HCT116 (cell line): ENCODE measurements around the gene KNOP1. TPM values are rescaled to one million over a fixed set of nuclear protein-coding genes. Genes with fewer than 3 reads are reported as not detected.

Experiments used
- ATAC-seq: fragments of 200-7000 bp; cut with Tn5 transposase; 2 replicates; pipeline ENCODE4 v1.9.1; 2020; ENCODE audit warnings: mild to moderate bottlenecking, moderate library complexity
- BruUV-seq: library from RNA; stranded (reverse); fragments of 400-500 nt; replicated peaks from 2 replicates; lab custom pipeline; 2021; lab: Mats Ljungman, UMichigan
- CTCF ChIA-PET: fragments of 300-600 bp; sonication (Branson Sonifier 250); formaldehyde crosslinking; loops from one replicate; lab custom pipeline; 2021; ENCODE audit warnings: antibody characterized with exemption; lab: Charles Lee
- POLR2A ChIA-PET: fragments of 300-600, 350-600 bp; sonication (Branson Sonifier 250); formaldehyde crosslinking; loops from one replicate; lab custom pipeline; 2021; ENCODE audit warnings: antibody characterized with exemption; lab: Charles Lee
- RAD21 ChIA-PET, 2 experiments: fragments of 300-600 bp; sonication (Branson Sonifier 250); formaldehyde crosslinking; loops; one replicate each; lab custom pipeline; 2023; ENCODE audit warnings: low total read pairs in 2 of 2; ENCODE audit not compliant: uncharacterized antibody in 2 of 2, unreplicated experiment in 2 of 2, low non-redundant PET in 1 of 2; lab: Charles Lee
- DNase-seq: peaks from one replicate; pipeline ENCODE4 v3.0.0-alpha.2; 2010; ENCODE audit warnings: low read depth, low spot score
- H2AFZ ChIP-seq: fragments of 200-600 bp; shearing (Covaris generic), sonication (generic); 2 replicates; pipeline ENCODE4 v1.6.1; 2017; ENCODE audit warnings: low read depth, mixed run types, mixed read lengths, antibody characterized with exemption, low read length; ENCODE audit not compliant: poor library complexity, severe bottlenecking
- H3K27ac ChIP-seq: 2 replicates; pipeline ENCODE4 v1.5.1; 2012; ENCODE audit warnings: low read depth, low read length
- H3K27me3 ChIP-seq: fragments of 200-600 bp; sonication (generic); 2 replicates; pipeline ENCODE4 v1.6.1; 2016; ENCODE audit warnings: mixed run types, low read length, mixed read lengths; ENCODE audit not compliant: insufficient read depth
- H3K36me3 ChIP-seq, 2 experiments: fragments of 200-500 bp in 1 of 2; fragments of 200-600 bp in 1 of 2; sonication (Bioruptor generic) in 1 of 2; sonication (generic) in 1 of 2; 2 replicates each; pipeline versions ENCODE4 v1.5.1 to v1.6.1; 2014 to 2016; ENCODE audit warnings: low read length in 2 of 2, inconsistent platforms in 1 of 2, mixed read lengths in 1 of 2, mixed run types in 1 of 2; ENCODE audit not compliant: insufficient read depth in 2 of 2, control insufficient read depth in 1 of 2
- H3K4me1 ChIP-seq, 2 experiments: fragments of 200-600 bp in 1 of 2; sonication (generic) in 1 of 2; 2 replicates each; pipeline versions ENCODE4 v1.5.1 to v1.6.1; 2012 to 2017; ENCODE audit warnings: low read length in 2 of 2, inconsistent platforms in 1 of 2, mild to moderate bottlenecking in 1 of 2, mixed read lengths in 1 of 2, mixed run types in 1 of 2, moderate library complexity in 1 of 2; ENCODE audit not compliant: insufficient read depth in 2 of 2, control insufficient read depth in 1 of 2
- H3K4me2 ChIP-seq: fragments of 200-600 bp; sonication (generic); 2 replicates; pipeline ENCODE4 v1.6.1; 2017; ENCODE audit warnings: mixed run types, low read length, mixed read lengths
- H3K4me3 ChIP-seq, 2 experiments: fragments of 200-600 bp in 1 of 2; sonication (generic) in 1 of 2; replicated peaks in 1 of 2; 2 replicates each; pipeline ENCODE4 v1.5.1; 2011 to 2016; ENCODE audit warnings: low read length in 2 of 2, control low read depth in 1 of 2, low read depth in 1 of 2, mild to moderate bottlenecking in 1 of 2, mixed read lengths in 1 of 2, mixed run types in 1 of 2
- H3K79me2 ChIP-seq: fragments of 200-600 bp; sonication (generic); 2 replicates; pipeline ENCODE4 v1.6.1; 2017; ENCODE audit warnings: mild to moderate bottlenecking, mixed run types, low read length, moderate library complexity, mixed read lengths; ENCODE audit not compliant: insufficient read depth
- H3K9ac ChIP-seq: fragments of 200-600 bp; sonication (generic); 2 replicates; pipeline ENCODE4 v1.6.1; 2016; ENCODE audit warnings: low read length, mixed read lengths
- H3K9me2 ChIP-seq: fragments of 200-600 bp; sonication (generic), shearing (Covaris generic); 2 replicates; pipeline ENCODE4 v1.6.1; 2017; ENCODE audit warnings: mixed run types, mild to moderate bottlenecking, moderate library complexity; ENCODE audit not compliant: insufficient read depth
- H3K9me3 ChIP-seq, 2 experiments: fragments of 200-500 bp in 1 of 2; fragments of 200-600 bp in 1 of 2; sonication (Bioruptor generic) in 1 of 2; sonication (generic) in 1 of 2; 2 replicates each; pipeline ENCODE4 v1.6.1; 2014 to 2017; ENCODE audit warnings: low read length in 2 of 2, mixed read lengths in 2 of 2, inconsistent platforms in 1 of 2, low read depth in 1 of 2, mild to moderate bottlenecking in 1 of 2, mixed run types in 1 of 2, moderate library complexity in 1 of 2; ENCODE audit not compliant: control insufficient read depth in 1 of 2, insufficient read depth in 1 of 2
- H4K20me1 ChIP-seq: fragments of 200-600 bp; sonication (generic), shearing (Covaris generic); 2 replicates; pipeline ENCODE4 v1.6.1; 2017; ENCODE audit warnings: mixed run types, mild to moderate bottlenecking, moderate library complexity; ENCODE audit not compliant: insufficient read depth
- ATF3 ChIP-seq: IDR thresholded peaks from 2 replicates; pipeline ENCODE4 v1.6.1; 2012
- CEBPB ChIP-seq: IDR thresholded peaks from 2 replicates; pipeline ENCODE4 v1.6.1; 2012; ENCODE audit warnings: low read depth
- CTCF ChIP-seq, 3 experiments: fragments of 200-600 bp in 1 of 3; sonication (generic) in 1 of 3; IDR thresholded peaks in 2 of 3; conservative IDR thresholded peaks in 1 of 3; 2 replicates each; pipeline ENCODE4 v1.5.1; 2012 to 2017; ENCODE audit warnings: low read depth in 2 of 3, low read length in 2 of 3, antibody characterized with exemption in 1 of 3, borderline replicate concordance in 1 of 3, control low read depth in 1 of 3, mild to moderate bottlenecking in 1 of 3, mixed read lengths in 1 of 3, mixed run types in 1 of 3, moderate library complexity in 1 of 3; ENCODE audit not compliant: insufficient read depth in 1 of 3
- ELF1 ChIP-seq: IDR thresholded peaks from 2 replicates; pipeline ENCODE4 v1.6.1; 2012; ENCODE audit warnings: low read depth, borderline replicate concordance
- EZH2 ChIP-seq: fragments of 200-600 bp; sonication (generic); IDR thresholded peaks from 2 replicates; pipeline ENCODE4 v1.6.1; 2017; ENCODE audit warnings: antibody characterized with exemption, mixed run types
- FOSL1 ChIP-seq: IDR thresholded peaks from 2 replicates; pipeline ENCODE4 v1.6.1; 2012; ENCODE audit warnings: low read depth
- JUND ChIP-seq: IDR thresholded peaks from 2 replicates; pipeline ENCODE4 v1.6.1; 2012
- POLR2A ChIP-seq: IDR thresholded peaks from 2 replicates; pipeline ENCODE4 v1.7.0; 2011; ENCODE audit warnings: borderline replicate concordance; ENCODE audit not compliant: insufficient read depth, insufficient read length; ENCODE audit errors: extremely low read depth
- POLR2AphosphoS5 ChIP-seq: IDR thresholded peaks from 2 replicates; pipeline ENCODE4 v1.6.1; 2011; ENCODE audit warnings: mild to moderate bottlenecking, low read depth, low read length, moderate library complexity
- REST ChIP-seq: IDR thresholded peaks from 2 replicates; pipeline ENCODE4 v1.6.1; 2012; ENCODE audit warnings: low read depth
- SRF ChIP-seq: IDR thresholded peaks from 2 replicates; pipeline ENCODE4 v1.6.1; 2012; ENCODE audit warnings: low read depth
- TCF7L2 ChIP-seq: IDR thresholded peaks from 2 replicates; pipeline ENCODE4 v1.7.0; 2011; ENCODE audit warnings: borderline replicate concordance, inconsistent platforms; ENCODE audit not compliant: insufficient read depth, insufficient read length; ENCODE audit errors: extremely low read depth
- ZBTB33 ChIP-seq: IDR thresholded peaks from 2 replicates; pipeline ENCODE4 v1.6.1; 2011; ENCODE audit warnings: mild to moderate bottlenecking, low read length, moderate library complexity; ENCODE audit not compliant: insufficient replicate concordance; ENCODE audit errors: extremely low read depth
- ZNF274 ChIP-seq: fragments of 200-500 bp; sonication (Bioruptor generic); IDR thresholded peaks from 2 replicates; pipeline ENCODE4 v1.6.1; 2014; ENCODE audit warnings: mild to moderate bottlenecking, low read depth, low read length, inconsistent platforms
- intact Hi-C: fragments of 100-400 bp; cut with micrococcal nuclease; formaldehyde crosslinking; loops from 2 replicates; pipeline ENCODE4 v1.10.0; 2022
- total RNA-seq: library from RNA; stranded (reverse); gene quantifications from one replicate; pipeline ENCODE4 v1.2.1, GENCODE V29; 2021; ENCODE audit not compliant: unreplicated experiment

The KNOP1 gene
- total RNA-seq, 1 experiment from 2014 or later = 34.6 TPM

GRCh38 chr16:19690196-19690595 lies 27.8 kb downstream of the KNOP1 start:
- no peak overlapping the region for H3K4me2 ChIP-seq
- no peak overlapping the region for H3K27ac ChIP-seq
- intact Hi-C loops = no loop called here
- BruUV-seq = no TSS peak
- CTCF ChIA-PET = no interaction called here
- TF ChIP-seq EZH2 (no peak), POLR2AphosphoS5 (no peak), ZBTB33 (no peak), CEBPB (no peak), REST (no peak), JUND (no peak), POLR2A (no peak), FOSL1 (no peak), ELF1 (no peak), ZNF274 (no peak), CTCF (IDR thresholded peaks at IDR 0.05 in 2 of 3, conservative IDR thresholded peaks at IDR 0.05 in 1 of 3; ENCODE audit: borderline replicate concordance in 1 of 3, insufficient read depth in 1 of 3, low read depth in 2 of 3, low read length in 2 of 3) (no peak), SRF (no peak), TCF7L2 (no peak), ATF3 (no peak)
- no peak overlapping the region for H3K4me3 ChIP-seq
- H3K27me3 ChIP-seq = no peaks in the 10 kb centered on the region
- H3K9ac ChIP-seq = no peak overlapping the region
- no peaks in the 10 kb centered on the region for H3K79me2 ChIP-seq
- H3K4me1 ChIP-seq = peaks cover 0 to 4% of the 10 kb centered on the region in 2 experiments; a peak in 2 of 4 replicates
- no peak overlapping the region for H2AFZ ChIP-seq
- ATAC-seq = no peak
- no peaks in the 10 kb centered on the region for H4K20me1 ChIP-seq
- H3K9me3 ChIP-seq = no peaks in the 10 kb centered on the region
- no peaks in the 10 kb centered on the region for H3K36me3 ChIP-seq
- RAD21 ChIA-PET = no interaction called here
- DNase-seq = no peak
- H3K9me2 ChIP-seq = no peaks in the 10 kb centered on the region
- POLR2A ChIA-PET = no interaction called here
